HepG2 (cell line): ENCODE results near the gene RAB5A. TPM values are rescaled to one million over a fixed set of nuclear protein-coding genes. Genes with fewer than 3 reads are reported as not detected.

Experiments used
- ATAC-seq: fragments of 200-7000 bp; cut with Tn5 transposase; 3 replicates; pipeline ENCODE4 v1.9.1; 2020; ENCODE audit warnings: mild to moderate bottlenecking, moderate library complexity
- BruUV-seq: library from RNA; stranded (reverse); fragments of 400-500 nt; replicated peaks from 2 replicates; lab custom pipeline; 2021; lab: Mats Ljungman, UMichigan
- CTCF ChIA-PET: fragments of 300-600 bp; formaldehyde crosslinking; extraction: SDS; loops from one replicate; lab custom pipeline; 2021; ENCODE audit warnings: low total read pairs, inconsistent platforms, low intra/inter-chr PET ratio; lab: Yijun Ruan, JAX
- POLR2A ChIA-PET: fragments of 350-600 bp; sonication (Branson Sonifier 250); formaldehyde crosslinking; loops from one replicate; lab custom pipeline; 2020; ENCODE audit warnings: antibody characterized with exemption, inconsistent platforms; lab: Yijun Ruan, JAX
- DNase-seq: peaks from one replicate; pipeline ENCODE4 v3.0.0-alpha.2; 2015; ENCODE audit warnings: low spot score
- FAIRE-seq: peaks from 3 replicates; lab custom pipeline; 2011; peaks lifted over from hg19 to GRCh38; lab: Jason Lieb, UNC
- H2AFZ ChIP-seq: one replicate; pipeline ENCODE4 v1.6.1; 2011; ENCODE audit warnings: low read length, inconsistent platforms
- H3K27ac ChIP-seq: fragments of 300-600 bp; 3 replicates; pipeline ENCODE4 v1.8.0; 2011; ENCODE audit warnings: mixed run types, mild to moderate bottlenecking, mixed read lengths, low read length, inconsistent platforms; ENCODE audit not compliant: insufficient read depth; ENCODE audit errors: extremely low read length
- H3K27me3 ChIP-seq, 2 experiments: fragments of 200-600 bp in 1 of 2; 2 replicates in 1 of 2; 3 replicates in 1 of 2; pipeline versions ENCODE4 v1.6.0 to v1.8.0; 2011; ENCODE audit warnings: low read length in 2 of 2, mild to moderate bottlenecking in 2 of 2, moderate library complexity in 2 of 2, inconsistent platforms in 1 of 2; ENCODE audit not compliant: insufficient read depth in 2 of 2, control insufficient read depth in 1 of 2
- H3K36me3 ChIP-seq, 2 experiments: fragments of 200-600 bp in 1 of 2; replicated peaks in 1 of 2; 2 replicates in 1 of 2; 3 replicates in 1 of 2; pipeline versions ENCODE4 v1.5.1 to v1.8.0; 2011; ENCODE audit warnings: low read length in 2 of 2, inconsistent platforms in 1 of 2; ENCODE audit not compliant: insufficient read depth in 2 of 2, control insufficient read depth in 1 of 2
- H3K4me1 ChIP-seq: 2 replicates; pipeline ENCODE4 v1.5.1; 2012; ENCODE audit warnings: low read length, inconsistent platforms; ENCODE audit not compliant: insufficient read depth
- H3K4me2 ChIP-seq: 2 replicates; pipeline ENCODE4 v1.6.0; 2011; ENCODE audit warnings: low read depth, low read length, inconsistent platforms
- H3K4me3 ChIP-seq, 3 experiments: fragments of 200-600 bp in 1 of 3; sonication (generic), shearing (Covaris generic) in 1 of 3; replicated peaks in 1 of 3; 2 replicates each; pipeline ENCODE4 v1.5.1; 2011 to 2016; ENCODE audit warnings: low read length in 3 of 3, inconsistent platforms in 2 of 3, low read depth in 2 of 3, mild to moderate bottlenecking in 2 of 3, control low read depth in 1 of 3, mixed read lengths in 1 of 3; ENCODE audit not compliant: insufficient read depth in 1 of 3
- H3K79me2 ChIP-seq: one replicate; pipeline ENCODE4 v1.6.1; 2011; ENCODE audit warnings: low read length, inconsistent platforms; ENCODE audit not compliant: insufficient read depth
- H3K9ac ChIP-seq: 2 replicates; pipeline ENCODE4 v1.6.0; 2011; ENCODE audit warnings: mild to moderate bottlenecking, low read depth, low read length, inconsistent platforms; ENCODE audit not compliant: insufficient read depth
- H3K9me3 ChIP-seq: 2 replicates; pipeline ENCODE4 v1.5.1; 2012; ENCODE audit warnings: mild to moderate bottlenecking, low read length
- H4K20me1 ChIP-seq: 2 replicates; pipeline ENCODE4 v1.6.0; 2011; ENCODE audit warnings: inconsistent platforms, mild to moderate bottlenecking, low read length, moderate library complexity; ENCODE audit not compliant: insufficient read depth
- CERS6 ChIP-seq: sonication (generic); formaldehyde crosslinking; IDR thresholded peaks from 2 replicates; pipeline ENCODE4 v1.5.0; 2020; ENCODE audit warnings: missing genetic modification reagents
- FOXK1 ChIP-seq: sonication (generic); formaldehyde crosslinking; IDR thresholded peaks from 2 replicates; pipeline ENCODE4 v1.4.0; 2020; ENCODE audit warnings: low read depth, missing genetic modification reagents, borderline replicate concordance
- HBP1 ChIP-seq: IDR thresholded peaks from 2 replicates; pipeline ENCODE4 v1.6.1; 2016; ENCODE audit warnings: low read depth, control low read depth
- IRX3 ChIP-seq: sonication (generic); formaldehyde crosslinking; IDR thresholded peaks from 2 replicates; pipeline ENCODE4 v1.8.1; 2023; ENCODE audit warnings: mild to moderate bottlenecking, low read depth, missing genetic modification reagents, borderline replicate concordance
- MTERF4 ChIP-seq: sonication (generic); formaldehyde crosslinking; IDR thresholded peaks from 2 replicates; pipeline ENCODE4 v1.8.0; 2023; ENCODE audit warnings: mild to moderate bottlenecking, missing genetic modification reagents
- PCBP2 ChIP-seq: fragments of 200-400 bp; formaldehyde crosslinking; optimal IDR thresholded peaks from 2 replicates; pipeline ENCODE3; 2018; ENCODE audit warnings: low read length, low read depth; ENCODE audit not compliant: poor library complexity, severe bottlenecking
- REL ChIP-seq: sonication (generic); formaldehyde crosslinking; conservative IDR thresholded peaks from 2 replicates; pipeline ENCODE4 v1.8.0; 2022; ENCODE audit warnings: mild to moderate bottlenecking, missing genetic modification reagents, moderate library complexity
- SRY ChIP-seq: sonication (generic); formaldehyde crosslinking; IDR thresholded peaks from 2 replicates; pipeline ENCODE4 v1.8.0; 2022; ENCODE audit warnings: mild to moderate bottlenecking, missing genetic modification reagents
- TFAP4 ChIP-seq: sonication (generic); IDR thresholded peaks from 2 replicates; pipeline ENCODE4 v1.6.1; 2016; ENCODE audit warnings: low read depth, borderline replicate concordance
- ZNF382 ChIP-seq: sonication (generic); formaldehyde crosslinking; IDR thresholded peaks from 2 replicates; pipeline ENCODE4 v1.5.0; 2020; ENCODE audit warnings: missing genetic modification reagents, mild to moderate bottlenecking, borderline replicate concordance
- ZNF607 ChIP-seq: sonication (generic); formaldehyde crosslinking; IDR thresholded peaks from 2 replicates; pipeline ENCODE4 v1.5.1; 2020; ENCODE audit warnings: missing genetic modification reagents, mild to moderate bottlenecking, borderline replicate concordance
- ZNF646 ChIP-seq: sonication (generic); formaldehyde crosslinking; IDR thresholded peaks from 2 replicates; pipeline ENCODE4 v1.9.0; 2021; ENCODE audit warnings: mild to moderate bottlenecking, missing genetic modification reagents
- WGBS: methylation state at CpG from one replicate; pipeline ENCODE4 v1.1.6; 2017; ENCODE audit warnings: low lambda C conversion rate; 5-methylcytosine and 5-hydroxymethylcytosine counted together
- in situ Hi-C: cut with HindIII; loops from 2 replicates; pipeline ENCODE4 v1.10.0; 2017; ENCODE audit warnings: low pct_unique_long_range_greater_than_20kb; ENCODE audit not compliant: extremely low pct_ligation_motif_present
- intact Hi-C: fragments of 100-400 bp; cut with micrococcal nuclease; formaldehyde crosslinking; loops from one replicate; pipeline ENCODE4 v1.10.0; 2022; ENCODE audit not compliant: unreplicated experiment
- polyA plus RNA-seq, 8 experiments: library from polyadenylated mRNA; depleted of rRNA in 3 of 8; stranded (reverse) in 7 of 8; unstranded in 1 of 8; fragments of >200 nt; fragmentation: Illumina TruSeq in 4 of 8; extraction: Trizol in 4 of 8; gene quantifications; 2 replicates each; pipeline versions ENCODE4 v1.2.1 to v1.2.3, GENCODE V29; 2011 to 2016; ENCODE audit warnings: low read depth in 4 of 8, missing spikeins in 1 of 8, mixed read lengths in 1 of 8; ENCODE audit not compliant: insufficient read depth in 1 of 8
- total RNA-seq, 5 experiments: library from RNA; depleted of rRNA; stranded (reverse); fragments of >200 nt; fragmentation: Illumina TruSeq; extraction: Trizol; gene quantifications; 2 replicates each; pipeline ENCODE4 v1.2.3, GENCODE V29; 2016; ENCODE audit warnings: low read depth in 1 of 5

Gene RAB5A
- total and polyA plus RNA-seq, 2 of the 13 experiments (the other 11 are each of a cell fraction or from before 2014, with no cell fraction given) = 16.0 to 27.1 TPM

GRCh38 chr3:19961960-19962359, 15.1 kb downstream of the RAB5A start:
- Histone ChIP-seq H3K27me3 (no peaks in the 10 kb centered on the region), H3K9ac (no peak overlapping the region), H3K79me2 (peaks cover 65% of the 10 kb centered on the region), H3K9me3 (no peaks in the 10 kb centered on the region), H3K4me1 (no peaks in the 10 kb centered on the region), H4K20me1 (peaks cover 6% of the 10 kb centered on the region), H3K36me3 (peaks cover 3 to 23% of the 10 kb centered on the region in 2 experiments; a peak in 4 of 5 replicates), H3K4me2 (no peak overlapping the region), H2AFZ (no peak overlapping the region), H3K4me3 (no peak overlapping the region), H3K27ac (no peak overlapping the region)
- no TSS peak for BruUV-seq
- ChIA-PET CTCF (no interaction called here), POLR2A (no interaction called here)
- 99% methylated on average over 4 of the region's 4 CpGs for WGBS
- no peak for ATAC-seq
- no peak for DNase-seq
- no peak for FAIRE-seq
- in situ Hi-C loops (no loop called here), intact Hi-C loops (no loop called here)
- TF ChIP-seq FOXK1 (CRISPR knock-in tag) = no peak
- TF ChIP-seq IRX3 (CRISPR knock-in tag) = no peak
- TF ChIP-seq ZNF382 (CRISPR knock-in tag) = no peak
- TF ChIP-seq ZNF646 (CRISPR knock-in tag) = no peak
- TF ChIP-seq REL (CRISPR knock-in tag) = no peak
- no peak for TF ChIP-seq PCBP2
- TF ChIP-seq TFAP4 = no peak
- no peak for TF ChIP-seq CERS6 (CRISPR knock-in tag)
- no peak for TF ChIP-seq MTERF4 (CRISPR knock-in tag)
- no peak for TF ChIP-seq SRY (CRISPR knock-in tag)
- TF ChIP-seq ZNF607 = no peak
- no peak for TF ChIP-seq HBP1 (CRISPR knock-in tag)
